ENCODE measurements around the gene HDHD3.
A peak's percentile ranks its signal among the peaks of the same experiment; 100 is the strongest.

Gene HDHD3

DNA sequence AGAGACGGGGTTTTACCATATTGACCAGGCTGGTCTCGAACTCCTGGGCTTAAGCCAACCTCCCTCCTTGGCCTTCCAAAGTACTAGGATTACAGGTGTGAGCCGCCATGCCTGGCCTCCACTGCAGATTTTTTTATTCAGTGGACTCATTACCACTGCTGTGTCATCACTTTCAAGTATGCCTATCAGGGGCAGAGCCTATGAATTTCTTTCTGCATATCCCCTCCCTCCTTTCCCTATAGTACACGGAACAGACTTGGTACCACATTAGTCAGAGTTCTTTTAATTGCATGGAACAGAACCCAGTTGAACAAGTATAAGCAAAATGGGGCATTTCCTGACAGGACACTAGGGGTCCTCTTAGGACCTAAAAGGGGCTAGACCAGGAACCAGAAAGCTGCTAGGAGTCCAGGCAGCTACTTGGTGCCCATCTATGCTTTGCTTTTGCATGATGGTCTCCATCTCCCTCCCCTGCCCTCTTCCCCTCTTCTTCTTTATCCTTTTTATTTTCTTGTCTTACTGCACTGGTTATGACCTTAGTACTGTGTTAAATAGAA is 21.7 kb downstream of the HDHD3 start:
- Histone ChIP-seq H3F3A (ENCODE audit: insufficient read depth, low read length) (peaks cover 17% of the 10 kb centered on the region), H2AFZ (ENCODE audit: low read length) (no peak overlapping the region), H3K9me2 (replicated peaks; ENCODE audit: insufficient read depth, low read length) (no peaks in the 10 kb centered on the region), H3K36me3 (replicated peaks; ENCODE audit: insufficient read depth, low read length) (no peaks in the 10 kb centered on the region), H3K27ac (ENCODE audit: low read length) (no peak overlapping the region), H3K79me2 (ENCODE audit: low read length) (peaks cover 51% of the 10 kb centered on the region), H3K4me3 (ENCODE audit: low read length) (no peak overlapping the region), H3K27me3 (replicated peaks; ENCODE audit: insufficient read depth, low read length) (no peaks in the 10 kb centered on the region), H4K20me1 (ENCODE audit: insufficient read depth, low read length) (no peaks in the 10 kb centered on the region), H3K9me3 (replicated peaks; ENCODE audit: insufficient read depth, low read length) (no peaks in the 10 kb centered on the region), H3K4me2 (ENCODE audit: low read depth, low read length) (no peak overlapping the region), H3K4me1 (ENCODE audit: low read length) (peaks cover 25% of the 10 kb centered on the region), H3K9ac (ENCODE audit: low read length) (no peak overlapping the region)
- DNase-seq: no peak
- no peak for TF ChIP-seq EZH2 (optimal IDR thresholded peaks at IDR 0.05; ENCODE audit: low read depth, low read length)
- TF ChIP-seq, protein P1, sequence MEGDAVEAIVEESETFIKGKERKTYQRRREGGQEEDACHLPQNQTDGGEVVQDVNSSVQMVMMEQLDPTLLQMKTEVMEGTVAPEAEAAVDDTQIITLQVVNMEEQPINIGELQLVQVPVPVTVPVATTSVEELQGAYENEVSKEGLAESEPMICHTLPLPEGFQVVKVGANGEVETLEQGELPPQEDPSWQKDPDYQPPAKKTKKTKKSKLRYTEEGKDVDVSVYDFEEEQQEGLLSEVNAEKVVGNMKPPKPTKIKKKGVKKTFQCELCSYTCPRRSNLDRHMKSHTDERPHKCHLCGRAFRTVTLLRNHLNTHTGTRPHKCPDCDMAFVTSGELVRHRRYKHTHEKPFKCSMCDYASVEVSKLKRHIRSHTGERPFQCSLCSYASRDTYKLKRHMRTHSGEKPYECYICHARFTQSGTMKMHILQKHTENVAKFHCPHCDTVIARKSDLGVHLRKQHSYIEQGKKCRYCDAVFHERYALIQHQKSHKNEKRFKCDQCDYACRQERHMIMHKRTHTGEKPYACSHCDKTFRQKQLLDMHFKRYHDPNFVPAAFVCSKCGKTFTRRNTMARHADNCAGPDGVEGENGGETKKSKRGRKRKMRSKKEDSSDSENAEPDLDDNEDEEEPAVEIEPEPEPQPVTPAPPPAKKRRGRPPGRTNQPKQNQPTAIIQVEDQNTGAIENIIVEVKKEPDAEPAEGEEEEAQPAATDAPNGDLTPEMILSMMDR (IDR thresholded peaks at IDR 0.05; ENCODE audit: low read length): no peak
- no peak for TF ChIP-seq EZH2phosphoT487 (IDR thresholded peaks at IDR 0.05; ENCODE audit: low read length)

DNA sequence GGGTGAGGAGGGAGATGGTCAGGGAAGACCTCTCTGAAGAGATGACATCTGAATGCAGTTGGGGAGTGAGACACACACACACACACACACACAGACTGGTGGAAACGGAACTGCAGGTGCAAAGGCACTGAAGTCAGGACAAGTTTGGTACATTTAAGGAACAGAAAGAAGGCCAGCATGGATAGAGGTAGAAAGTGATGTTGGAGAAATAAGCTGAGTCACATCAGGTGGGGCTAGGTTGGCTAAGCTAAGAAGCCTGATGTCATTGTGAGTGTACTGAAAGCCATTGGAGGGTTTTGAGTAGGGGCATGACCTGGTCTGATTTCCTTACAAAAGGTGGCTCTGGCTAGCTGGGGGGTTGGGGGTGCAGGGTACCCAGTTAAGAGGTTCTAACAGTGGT is 24.4 kb downstream of the HDHD3 start:
- Histone ChIP-seq H3K27me3 (replicated peaks; ENCODE audit: insufficient read depth, low read length) (no peaks in the 10 kb centered on the region), H3K36me3 (replicated peaks; ENCODE audit: insufficient read depth, low read length) (no peaks in the 10 kb centered on the region), H3K9me2 (replicated peaks; ENCODE audit: insufficient read depth, low read length) (no peaks in the 10 kb centered on the region), H3K4me1 (ENCODE audit: low read length) (peaks cover 38% of the 10 kb centered on the region), H3K9ac (ENCODE audit: low read length) (0 out of 2 replicates have a peak overlapping the region, but pooled peaks have one; percentile 17), H3K9me3 (replicated peaks; ENCODE audit: insufficient read depth, low read length) (no peaks in the 10 kb centered on the region), H4K20me1 (ENCODE audit: insufficient read depth, low read length) (no peaks in the 10 kb centered on the region), H3K27ac (ENCODE audit: low read length) (peak overlapping the region; percentile 53; the same call in 1 of the 2 replicates), H3K4me3 (ENCODE audit: low read length) (no peak overlapping the region), H3K4me2 (ENCODE audit: low read depth, low read length) (no peak overlapping the region), H3F3A (ENCODE audit: insufficient read depth, low read length) (peaks cover 40% of the 10 kb centered on the region), H2AFZ (ENCODE audit: low read length) (no peak overlapping the region), H3K79me2 (ENCODE audit: low read length) (peaks cover 49% of the 10 kb centered on the region)
- TF ChIP-seq EZH2phosphoT487 (IDR thresholded peaks at IDR 0.05; ENCODE audit: low read length) (no peak), EZH2 (optimal IDR thresholded peaks at IDR 0.05; ENCODE audit: low read depth, low read length) (no peak)
- TF ChIP-seq, protein P1 (IDR thresholded peaks at IDR 0.05; ENCODE audit: low read length): no peak
- peak; percentile 15 for DNase-seq

DNA sequence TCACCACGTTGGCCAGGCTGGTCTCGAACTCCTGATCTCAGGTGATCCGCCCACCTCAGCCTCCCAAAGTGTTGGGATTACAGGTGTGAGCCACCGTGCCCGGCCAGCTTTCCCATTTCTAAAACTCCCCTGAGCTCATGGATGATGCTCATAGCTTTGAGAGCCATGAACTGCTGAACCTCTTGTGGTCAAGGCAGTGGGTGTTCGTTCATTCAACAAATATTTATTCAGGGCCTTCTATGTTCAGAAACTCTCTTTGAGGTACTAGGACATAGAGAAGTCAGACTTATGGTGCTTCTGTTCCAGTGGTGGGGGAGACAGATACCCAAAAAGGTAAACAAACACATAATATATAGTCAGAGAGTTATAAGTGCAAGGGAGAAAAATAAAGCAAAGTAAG is 24.8 kb downstream of the HDHD3 start:
- Histone ChIP-seq H2AFZ (ENCODE audit: low read length) (no peak overlapping the region), H3K4me2 (ENCODE audit: low read depth, low read length) (peak overlapping the region; percentile 26; the same call in 1 of the 2 replicates), H3K27me3 (replicated peaks; ENCODE audit: insufficient read depth, low read length) (no peaks in the 10 kb centered on the region), H3K9ac (ENCODE audit: low read length) (no peak overlapping the region), H3K9me3 (replicated peaks; ENCODE audit: insufficient read depth, low read length) (no peaks in the 10 kb centered on the region), H3K36me3 (replicated peaks; ENCODE audit: insufficient read depth, low read length) (no peaks in the 10 kb centered on the region), H3K27ac (ENCODE audit: low read length) (peak overlapping the region; percentile 53; the same call in 1 of the 2 replicates), H3K4me3 (ENCODE audit: low read length) (no peak overlapping the region), H3K79me2 (ENCODE audit: low read length) (peaks cover 48% of the 10 kb centered on the region), H3K4me1 (ENCODE audit: low read length) (peaks cover 40% of the 10 kb centered on the region), H3K9me2 (replicated peaks; ENCODE audit: insufficient read depth, low read length) (no peaks in the 10 kb centered on the region), H3F3A (ENCODE audit: insufficient read depth, low read length) (peaks cover 42% of the 10 kb centered on the region), H4K20me1 (ENCODE audit: insufficient read depth, low read length) (no peaks in the 10 kb centered on the region)
- no peak for TF ChIP-seq EZH2 (optimal IDR thresholded peaks at IDR 0.05; ENCODE audit: low read depth, low read length)
- no peak for TF ChIP-seq EZH2phosphoT487 (IDR thresholded peaks at IDR 0.05; ENCODE audit: low read length)
- TF ChIP-seq, protein P1 (IDR thresholded peaks at IDR 0.05; ENCODE audit: low read length): no peak
- DNase-seq: no peak

All from MM.1S (cell line).